Measurements from ENCODE around the gene ATP2A2. TPM values are rescaled to one million over a fixed set of nuclear protein-coding genes. Genes with fewer than 3 reads are reported as not detected.

Gene ATP2A2
- total RNA-seq, 2 experiments from 2014 or later: 116 to 130 TPM

- Mint-ChIP-seq H3K27ac (peak overlapping the region; percentile 71), H3K27me3 (no peaks in the 10 kb centered on the region), H3K9me3 (ENCODE audit: low read depth) (no peaks in the 10 kb centered on the region), H3K36me3 (ENCODE audit: low read depth) (peaks cover 64% of the 10 kb centered on the region), H3K4me3 (no peak overlapping the region), H3K4me1 (peaks cover 44% of the 10 kb centered on the region)
- ATAC-seq: peak; percentile 36
- intact Hi-C loops (cut with DNase I, micrococcal nuclease): no loop called here
- ChIA-PET CTCF (interaction anchor here (0.9 to 1.3 kb wide), 2 partner anchors 14 to 130 kb away, joined by 4 read pairs; no protein-coding TSS in a partner anchor), POLR2A (no interaction called here)
- DNase-seq: no peak
Measured at GRCh38 chr12:110301065-110301806, 20.2 kb downstream of the ATP2A2 start.

GRCh38 chr12:110304061-110304551 lies 23.1 kb downstream of the ATP2A2 start:
- CTCF ChIA-PET: no interaction called here
- peaks cover 58% of the 10 kb centered on the region for H3K4me1 Mint-ChIP-seq
- POLR2A ChIA-PET: no interaction called here
- H3K9me3 Mint-ChIP-seq (ENCODE audit: low read depth): no peaks in the 10 kb centered on the region
- H3K27ac Mint-ChIP-seq: no peak overlapping the region
- no peak for ATAC-seq
- H3K4me3 Mint-ChIP-seq: no peak overlapping the region
- H3K27me3 Mint-ChIP-seq: no peaks in the 10 kb centered on the region
- DNase-seq: no peak
- intact Hi-C loops (cut with DNase I, micrococcal nuclease): no loop called here
- peaks cover 61% of the 10 kb centered on the region for H3K36me3 Mint-ChIP-seq (ENCODE audit: low read depth)

GRCh38 chr12:110307372-110307771 lies 26.3 kb downstream of the ATP2A2 start:
- CTCF ChIA-PET: no interaction called here
- no peaks in the 10 kb centered on the region for H3K27me3 Mint-ChIP-seq
- no peak overlapping the region for H3K4me3 Mint-ChIP-seq
- peak; percentile 59 for ATAC-seq
- peak overlapping the region; percentile 63 for H3K27ac Mint-ChIP-seq
- POLR2A ChIA-PET: no interaction called here
- peaks cover 60% of the 10 kb centered on the region for H3K4me1 Mint-ChIP-seq
- no peaks in the 10 kb centered on the region for H3K9me3 Mint-ChIP-seq (ENCODE audit: low read depth)
- intact Hi-C loops (cut with DNase I, micrococcal nuclease): no loop called here
- DNase-seq: peak; percentile 22
- H3K36me3 Mint-ChIP-seq (ENCODE audit: low read depth): peaks cover 50% of the 10 kb centered on the region

- DNase-seq (no peak), ATAC-seq (no peak)
- Mint-ChIP-seq H3K9me3 (ENCODE audit: low read depth) (no peaks in the 10 kb centered on the region), H3K27ac (peak overlapping the region; percentile 3), H3K27me3 (no peaks in the 10 kb centered on the region), H3K4me3 (no peak overlapping the region), H3K36me3 (ENCODE audit: low read depth) (peaks cover 37% of the 10 kb centered on the region), H3K4me1 (peaks cover 66% of the 10 kb centered on the region)
- ChIA-PET POLR2A (interaction anchor here (0.8 kb wide), 1 partner anchor 14 kb away, joined by 3 read pairs; no protein-coding TSS in a partner anchor), CTCF (no interaction called here)
- intact Hi-C loops (cut with DNase I, micrococcal nuclease): no loop called here
Measured at GRCh38 chr12:110310763-110311162, 29.7 kb downstream of the ATP2A2 start.

GRCh38 chr12:110311903-110312302 lies 30.9 kb downstream of the ATP2A2 start:
- H3K27ac Mint-ChIP-seq: peak overlapping the region; percentile 83
- CTCF ChIA-PET: interaction anchor here (0.7 kb wide), 2 partner anchors 53 to 290 kb away, joined by 3 read pairs; no protein-coding TSS in a partner anchor
- intact Hi-C loops (cut with DNase I, micrococcal nuclease): no loop called here

GRCh38 chr12:110312581-110313360 lies 31.7 kb downstream of the ATP2A2 start:
- intact Hi-C loops (cut with DNase I, micrococcal nuclease): no loop called here
- ChIA-PET CTCF (interaction anchor here (0.7 to 0.9 kb wide), 2 partner anchors 52 to 131 kb away, joined by 3 read pairs; no protein-coding TSS in a partner anchor), POLR2A (interaction anchor here (0.7 kb wide), 1 partner anchor 9 kb away, joined by 3 read pairs; no protein-coding TSS in a partner anchor)
- DNase-seq: peak; percentile 22
- ATAC-seq: peak; percentile 70
- peak overlapping the region; percentile 83 for H3K27ac Mint-ChIP-seq
- no peaks in the 10 kb centered on the region for H3K9me3 Mint-ChIP-seq (ENCODE audit: low read depth)
- peaks cover 35% of the 10 kb centered on the region for H3K36me3 Mint-ChIP-seq (ENCODE audit: low read depth)
- no peak overlapping the region for H3K4me3 Mint-ChIP-seq
- peaks cover 63% of the 10 kb centered on the region for H3K4me1 Mint-ChIP-seq
- no peaks in the 10 kb centered on the region for H3K27me3 Mint-ChIP-seq

More at GRCh38 chr12:110311903-110312302, 30.9 kb downstream of the ATP2A2 start:
- DNase-seq (no peak), ATAC-seq (no peak)
- H3K27me3 Mint-ChIP-seq: no peaks in the 10 kb centered on the region
- POLR2A ChIA-PET: interaction anchor here (0.8 kb wide), 1 partner anchor 12 kb away, joined by 3 read pairs; no protein-coding TSS in a partner anchor
- peaks cover 37% of the 10 kb centered on the region for H3K36me3 Mint-ChIP-seq (ENCODE audit: low read depth)
- no peak overlapping the region for H3K4me3 Mint-ChIP-seq
- no peaks in the 10 kb centered on the region for H3K9me3 Mint-ChIP-seq (ENCODE audit: low read depth)
- H3K4me1 Mint-ChIP-seq: peaks cover 70% of the 10 kb centered on the region

- CTCF ChIA-PET: interaction anchor here (1.0 to 1.5 kb wide), 2 partner anchors 21 to 117 kb away, joined by 3 to 4 read pairs; no protein-coding TSS in a partner anchor
- H3K27me3 Mint-ChIP-seq: no peaks in the 10 kb centered on the region
- H3K27ac Mint-ChIP-seq: peak overlapping the region; percentile 59
- DNase-seq (no peak), ATAC-seq (peak; percentile 59)
- POLR2A ChIA-PET: no interaction called here
- H3K9me3 Mint-ChIP-seq (ENCODE audit: low read depth): no peaks in the 10 kb centered on the region
- H3K36me3 Mint-ChIP-seq (ENCODE audit: low read depth): peaks cover 31% of the 10 kb centered on the region
- peaks cover 54% of the 10 kb centered on the region for H3K4me1 Mint-ChIP-seq
- no peak overlapping the region for H3K4me3 Mint-ChIP-seq
- intact Hi-C loops (cut with DNase I, micrococcal nuclease): loop anchor here in 1 of 2 experiments (2.0 kb wide), 1 partner anchor 34 kb away; the partner anchor contains the start of gene ATP2A2
Measured at GRCh38 chr12:110314308-110314707, 33.3 kb downstream of the ATP2A2 start.

- CTCF ChIA-PET: interaction anchor here (0.8 to 1.2 kb wide), 5 partner anchors 14 to 215 kb away, joined by 3 to 5 read pairs (median 3); no protein-coding TSS in a partner anchor
- Mint-ChIP-seq H3K27ac (peak overlapping the region; percentile 88), H3K4me1 (peaks cover 38% of the 10 kb centered on the region), H3K36me3 (ENCODE audit: low read depth) (peaks cover 34% of the 10 kb centered on the region), H3K4me3 (no peak overlapping the region), H3K9me3 (ENCODE audit: low read depth) (no peaks in the 10 kb centered on the region), H3K27me3 (no peaks in the 10 kb centered on the region)
- intact Hi-C loops (cut with DNase I, micrococcal nuclease): no loop called here
- ATAC-seq (peak; percentile 52), DNase-seq (no peak)
- POLR2A ChIA-PET: interaction anchor here (0.6 kb wide), 2 partner anchors 82 to 149 kb away, joined by 3 to 4 read pairs; no protein-coding TSS in a partner anchor
Measured at GRCh38 chr12:110316861-110317260, 35.8 kb downstream of the ATP2A2 start.

GRCh38 chr12:110317911-110318310 lies 36.9 kb downstream of the ATP2A2 start:
- Mint-ChIP-seq H3K4me3 (no peak overlapping the region), H3K27me3 (no peaks in the 10 kb centered on the region), H3K9me3 (ENCODE audit: low read depth) (no peaks in the 10 kb centered on the region), H3K27ac (no peak overlapping the region), H3K36me3 (ENCODE audit: low read depth) (peaks cover 35% of the 10 kb centered on the region), H3K4me1 (peaks cover 27% of the 10 kb centered on the region)
- POLR2A ChIA-PET: no interaction called here
- intact Hi-C loops (cut with DNase I, micrococcal nuclease): no loop called here
- DNase-seq (no peak), ATAC-seq (no peak)
- CTCF ChIA-PET: interaction anchor here (1.2 to 1.4 kb wide), 2 partner anchors 15 to 32 kb away, joined by 3 to 5 read pairs; no protein-coding TSS in a partner anchor

- Mint-ChIP-seq H3K4me3 (no peak overlapping the region), H3K4me1 (peaks cover 11% of the 10 kb centered on the region), H3K27me3 (no peaks in the 10 kb centered on the region), H3K9me3 (ENCODE audit: low read depth) (no peaks in the 10 kb centered on the region), H3K27ac (no peak overlapping the region), H3K36me3 (ENCODE audit: low read depth) (peaks cover 30% of the 10 kb centered on the region)
- POLR2A ChIA-PET: interaction anchor here (0.6 kb wide), 1 partner anchor 381 kb away, joined by 9 read pairs; no protein-coding TSS in a partner anchor
- DNase-seq (no peak), ATAC-seq (no peak)
- CTCF ChIA-PET: interaction anchor here (1.1 to 2.1 kb wide), 2 partner anchors 10 to 19 kb away, joined by 5 to 8 read pairs; no protein-coding TSS in a partner anchor
- intact Hi-C loops (cut with DNase I, micrococcal nuclease): no loop called here
Measured at GRCh38 chr12:110320550-110320949, 39.5 kb downstream of the ATP2A2 start.

- DNase-seq: no peak
- ATAC-seq: no peak
- intact Hi-C loops (cut with DNase I, micrococcal nuclease): loop anchor here in 1 of 2 experiments (5.0 kb wide), 1 partner anchor 42 kb away; no protein-coding TSS in a partner anchor
- H3K4me3 Mint-ChIP-seq: no peak overlapping the region
- H3K27me3 Mint-ChIP-seq: no peaks in the 10 kb centered on the region
- no peak overlapping the region for H3K27ac Mint-ChIP-seq
- ChIA-PET CTCF (interaction anchor here (0.7 to 1.6 kb wide), 4 partner anchors 8 to 227 kb away, joined by 3 to 8 read pairs (median 4); no protein-coding TSS in a partner anchor), POLR2A (interaction anchor here (0.8 kb wide), 1 partner anchor 102 kb away, joined by 3 read pairs; no protein-coding TSS in a partner anchor)
- H3K4me1 Mint-ChIP-seq: peaks cover 5% of the 10 kb centered on the region
- no peaks in the 10 kb centered on the region for H3K9me3 Mint-ChIP-seq (ENCODE audit: low read depth)
- H3K36me3 Mint-ChIP-seq (ENCODE audit: low read depth): peaks cover 58% of the 10 kb centered on the region
Measured at GRCh38 chr12:110329710-110330109, 48.7 kb downstream of the ATP2A2 start.
